Measurements from ENCODE around the gene SDR9C7. TPM values are rescaled to one million over a fixed set of nuclear protein-coding genes. Genes with fewer than 3 reads are reported as not detected.
"Not testable (repeated sequence)": the region's sequence is repeated elsewhere in the genome, so short reads cannot be mapped to it uniquely, and the experiment has no call there.

The SDR9C7 gene
- total RNA-seq, 1 experiment from 2014 or later: not detected

GRCh38 chr12:56954057-56954957 is 20.1 kb upstream of the SDR9C7 start:
- no peak for DNase-seq (ENCODE audit: extremely low read depth, low read depth)

DNA sequence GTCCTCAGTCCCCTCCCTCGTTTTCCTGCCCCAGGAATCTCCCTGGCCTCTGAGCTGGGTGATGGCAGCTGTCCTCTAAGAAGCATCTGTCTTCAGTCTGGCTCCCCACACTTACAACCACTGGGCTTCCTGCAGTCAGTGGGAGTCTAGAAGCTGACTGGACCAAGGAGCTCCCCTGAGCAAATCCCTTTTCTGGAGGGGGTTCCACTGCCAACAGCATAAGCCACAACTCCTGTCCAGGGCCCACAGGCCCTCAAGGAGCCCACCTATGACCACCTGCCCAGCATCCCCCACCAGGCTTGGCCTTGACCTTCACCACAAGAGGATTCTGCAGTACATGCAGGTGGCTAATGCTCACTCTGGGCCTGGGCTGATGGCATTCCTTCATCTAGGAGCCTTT is 19.1 kb upstream of the SDR9C7 start:
- no peak for DNase-seq (ENCODE audit: extremely low read depth, low read depth)

DNA sequence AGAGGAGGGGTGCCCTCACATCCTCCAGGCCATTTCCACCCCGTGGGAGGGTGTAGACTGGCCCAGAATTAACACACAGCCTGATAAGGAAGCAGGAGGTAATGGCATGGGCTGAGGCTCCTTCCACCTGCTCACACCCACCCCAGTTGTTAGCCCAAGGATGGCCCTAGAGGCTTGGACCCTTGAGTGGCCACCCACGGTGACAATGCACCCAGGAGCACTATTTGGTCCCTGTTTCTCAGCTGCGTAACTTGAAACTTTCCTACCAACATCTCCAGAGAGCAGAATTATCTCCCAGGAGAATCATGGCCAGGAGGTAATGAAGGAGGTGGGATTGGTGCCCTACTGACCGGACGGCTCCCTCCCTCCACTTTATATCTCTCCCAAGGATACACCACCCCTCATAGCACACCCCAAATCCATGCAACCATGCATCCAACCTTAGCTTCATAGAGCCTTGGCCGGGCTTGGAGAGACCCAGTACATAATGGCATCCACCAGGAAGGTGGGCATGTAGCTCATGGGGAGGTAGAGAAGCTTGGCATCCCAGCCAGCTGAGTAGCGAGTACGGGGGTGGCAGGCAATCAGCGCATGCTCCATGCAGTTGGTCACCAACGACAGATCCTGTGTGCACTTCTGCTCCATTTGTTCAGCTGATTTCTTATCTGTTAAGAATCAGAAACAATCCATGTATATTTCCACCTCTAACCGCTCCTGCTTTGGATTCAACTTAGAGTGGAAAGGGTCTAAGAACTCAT is 17.6 kb upstream of the SDR9C7 start:
- no peak for DNase-seq (ENCODE audit: extremely low read depth, low read depth)

GRCh38 chr12:56948881-56949280 is 14.7 kb upstream of the SDR9C7 start:
- no peak for DNase-seq (ENCODE audit: extremely low read depth, low read depth)

GRCh38 chr12:56948457-56948777 is 14.2 kb upstream of the SDR9C7 start:
- DNase-seq (ENCODE audit: extremely low read depth, low read depth): no peak

DNA sequence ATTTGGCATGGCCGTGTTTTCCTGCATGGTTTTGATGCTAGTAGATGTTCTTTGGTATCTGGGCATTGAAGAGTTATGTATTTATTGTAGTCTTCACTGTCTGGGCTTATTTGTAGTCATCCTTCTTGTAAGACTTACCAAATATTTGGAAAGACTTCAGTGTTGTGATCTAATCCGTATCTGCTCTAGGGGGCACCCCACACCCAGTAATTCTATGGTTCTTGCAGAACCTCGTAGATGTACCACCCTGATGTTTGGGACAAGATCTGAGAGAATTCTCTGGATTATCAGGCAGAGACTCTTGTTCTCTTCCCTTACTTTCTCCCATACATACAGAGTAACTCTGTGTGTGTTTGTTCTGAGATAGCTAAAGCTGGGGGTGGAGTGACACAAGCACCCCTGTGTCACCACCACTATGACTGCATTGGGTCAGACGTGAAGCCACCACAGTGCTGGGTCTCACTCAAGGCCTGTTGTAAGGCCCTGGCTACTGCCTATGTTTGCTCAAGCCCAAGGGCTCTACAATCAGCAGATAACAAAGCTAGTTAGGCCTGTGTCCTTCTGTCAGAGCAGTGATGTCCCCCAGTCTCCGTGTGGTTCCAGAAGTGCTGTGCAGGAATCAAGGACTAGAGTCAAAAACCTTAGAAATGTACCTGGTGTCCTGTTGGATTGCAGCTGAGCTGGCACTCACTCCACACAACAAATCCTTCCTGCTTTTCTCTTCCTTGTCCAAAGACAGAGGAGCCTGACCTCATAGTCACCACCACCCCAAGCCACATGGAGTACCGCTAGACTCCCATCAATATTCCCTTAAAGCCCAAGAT is 13.6 kb upstream of the SDR9C7 start:
- no peak for DNase-seq (ENCODE audit: extremely low read depth, low read depth)

DNA sequence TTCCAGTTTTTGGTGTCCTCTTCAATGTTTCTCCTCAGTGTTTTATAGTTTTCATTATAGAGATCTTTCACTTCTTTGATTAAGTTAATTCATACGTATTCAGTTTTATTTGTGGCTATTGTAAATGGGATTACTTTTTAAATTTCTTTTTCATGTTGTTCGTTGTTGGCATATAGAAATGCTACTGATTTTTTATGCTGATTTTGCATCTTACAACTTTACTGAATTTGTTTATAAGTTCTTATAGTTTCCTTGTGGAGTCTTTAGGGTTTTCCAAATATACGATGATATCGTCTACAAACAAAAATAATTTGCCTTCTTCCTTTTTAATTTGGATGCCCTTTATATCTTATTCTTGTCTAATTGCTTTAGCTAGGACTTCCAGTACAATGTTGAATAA is 9.7 kb upstream of the SDR9C7 start:
- DNase-seq (ENCODE audit: extremely low read depth, low read depth): no peak

DNA sequence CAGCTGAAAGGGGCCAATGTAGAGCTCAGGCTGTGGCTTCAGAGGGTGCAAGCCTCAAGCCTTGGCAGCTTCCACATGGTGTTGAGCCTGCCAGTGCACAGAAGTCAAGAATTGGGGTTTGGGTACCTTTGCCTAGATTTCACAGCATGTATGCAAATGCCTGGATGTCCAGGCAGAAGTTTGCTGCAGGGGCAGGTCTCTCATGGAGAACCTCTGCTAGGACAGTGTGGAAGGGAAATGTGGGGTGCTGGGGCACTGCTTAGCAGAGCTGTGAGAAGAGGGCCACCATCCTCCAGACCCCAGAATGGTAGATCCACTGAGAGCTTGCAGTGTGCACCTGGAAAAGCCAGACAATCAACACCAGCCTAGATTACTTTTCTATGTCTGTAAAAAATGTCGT is 9.2 kb upstream of the SDR9C7 start:
- DNase-seq (ENCODE audit: extremely low read depth, low read depth): not testable (repeated sequence)

- peak; percentile 51 for DNase-seq (ENCODE audit: extremely low read depth, low read depth)
Observed at GRCh38 chr12:56941299-56942017, 7.2 kb upstream of the SDR9C7 start.

GRCh38 chr12:56940942-56941298 is 6.7 kb upstream of the SDR9C7 start:
- DNase-seq (ENCODE audit: extremely low read depth, low read depth): not testable (repeated sequence)

DNA sequence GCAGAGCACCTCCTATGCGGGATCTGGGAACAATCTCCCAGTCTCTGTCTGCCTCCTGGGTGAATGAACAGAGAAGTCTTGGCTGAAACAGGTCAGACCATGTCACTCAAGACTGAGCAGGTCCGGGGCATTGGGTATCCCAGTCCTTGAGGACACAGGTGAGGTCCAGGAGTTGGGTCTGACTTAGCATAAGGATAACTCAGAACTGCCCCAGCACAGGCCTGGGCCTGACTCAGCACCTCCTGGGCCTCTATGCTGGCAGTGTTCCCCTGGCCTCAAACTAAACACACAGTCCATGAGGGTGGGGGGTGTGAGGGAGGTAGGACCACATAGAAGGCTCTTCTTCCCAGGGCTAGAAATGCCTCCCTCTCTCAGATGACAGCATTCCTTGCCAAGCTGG is 1.5 kb upstream of the SDR9C7 start:
- no peak for DNase-seq (ENCODE audit: extremely low read depth, low read depth)

- no peak for DNase-seq (ENCODE audit: extremely low read depth, low read depth)
Observed at GRCh38 chr12:56935157-56935556, 949 bp upstream of the SDR9C7 start.

- no peak for DNase-seq (ENCODE audit: extremely low read depth, low read depth)
Observed at GRCh38 chr12:56932867-56933266, 1.3 kb downstream of the SDR9C7 start.

- DNase-seq (ENCODE audit: extremely low read depth, low read depth): no peak
Observed at GRCh38 chr12:56932146-56932545, 2.1 kb downstream of the SDR9C7 start.

GRCh38 chr12:56931474-56931978 is 2.7 kb downstream of the SDR9C7 start:
- DNase-seq (ENCODE audit: extremely low read depth, low read depth): no peak

DNA sequence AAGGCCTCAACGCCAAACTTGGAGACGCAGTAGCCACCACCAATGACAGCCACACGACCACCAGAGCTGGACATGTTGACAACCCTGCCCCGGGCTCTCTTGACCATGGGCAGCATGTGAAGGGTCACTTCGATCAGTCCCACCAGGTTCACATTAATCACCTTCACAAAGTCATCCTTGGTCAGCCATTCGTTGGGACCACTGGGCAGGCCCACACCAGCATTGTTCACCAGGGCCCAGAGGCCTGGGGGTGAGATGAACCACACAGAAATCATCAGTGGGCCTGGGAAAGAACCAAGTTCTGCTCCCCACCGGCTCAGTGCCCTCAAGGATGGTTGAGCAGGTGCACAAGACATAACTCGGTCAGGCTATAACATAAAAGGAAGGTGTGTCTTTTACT is 4.0 kb downstream of the SDR9C7 start:
- DNase-seq (ENCODE audit: extremely low read depth, low read depth): no peak

DNA sequence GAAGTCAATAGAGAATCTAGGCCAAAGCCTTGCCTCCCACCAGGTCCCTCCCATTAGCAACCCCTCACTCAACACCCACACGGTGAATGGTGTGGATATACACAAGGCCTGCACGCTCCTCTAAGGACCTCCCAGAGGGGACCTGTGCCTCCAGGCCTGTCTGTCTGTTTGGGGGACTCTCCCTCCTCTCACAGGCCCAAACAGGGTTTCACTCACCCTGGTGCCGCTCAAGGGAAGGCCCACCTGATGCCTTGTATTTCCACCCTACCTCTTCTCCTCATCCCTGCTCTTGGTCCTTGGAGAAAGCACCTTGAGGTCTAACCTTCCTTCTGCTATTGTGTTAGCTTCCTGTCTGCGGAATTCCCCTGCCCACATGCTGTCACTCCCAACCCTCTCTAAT is 4.4 kb downstream of the SDR9C7 start:
- no peak for DNase-seq (ENCODE audit: extremely low read depth, low read depth)

GRCh38 chr12:56928262-56928661 is 5.9 kb downstream of the SDR9C7 start:
- no peak for DNase-seq (ENCODE audit: extremely low read depth, low read depth)

GRCh38 chr12:56927281-56927680 is 6.9 kb downstream of the SDR9C7 start:
- no peak for DNase-seq (ENCODE audit: extremely low read depth, low read depth)

DNA sequence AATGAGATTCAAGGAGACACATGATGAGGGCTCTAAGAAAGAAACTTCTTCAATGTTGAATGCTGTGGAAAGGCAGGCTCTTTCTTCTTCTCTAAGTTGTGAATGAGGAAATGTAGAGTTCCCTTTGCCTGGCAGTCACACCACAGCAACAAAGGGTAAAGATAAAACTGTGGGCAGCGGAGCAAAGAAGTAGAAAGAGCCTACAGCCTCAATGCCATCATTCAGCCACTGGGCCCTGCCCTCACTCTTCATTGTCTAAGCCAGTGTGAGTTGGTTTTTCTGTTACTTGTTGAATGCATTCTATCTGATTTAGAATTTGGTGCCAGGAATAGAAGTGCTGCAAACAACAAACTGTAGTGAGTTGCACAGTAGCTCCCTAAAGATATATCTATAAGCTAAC is 12.2 kb downstream of the SDR9C7 start:
- DNase-seq (ENCODE audit: extremely low read depth, low read depth): no peak

All from NCI-H460 (cell line).